Prostate gland (tissue), 2 donors: ENCODE results near the gene STK36. TPM values are rescaled to one million over a fixed set of nuclear protein-coding genes. Genes with fewer than 3 reads are reported as not detected.
A peak's percentile ranks its signal among the peaks of the same experiment; 100 is the strongest.

Source experiments
- DNase-seq: peaks from one replicate; pipeline ENCODE4 v3.0.0-alpha.2; 2019; ENCODE audit warnings: low spot score
- H3K27ac ChIP-seq, 2 donors: fragments of 200-600 bp; sonication (generic); 2 replicates each; pipeline ENCODE4 v1.5.1; 2017 to 2019
- H3K27me3 ChIP-seq: fragments of 200-600 bp; sonication (generic); replicated peaks from 2 replicates; pipeline ENCODE4 v1.5.1; 2019; ENCODE audit not compliant: insufficient read depth
- H3K36me3 ChIP-seq, 2 donors: fragments of 200-600 bp; sonication (generic); 1 replicate in 1 of 2; 2 replicates in 1 of 2; pipeline versions ENCODE4 v1.5.1 to v1.8.1; 2017 to 2019
- H3K4me1 ChIP-seq: fragments of 200-600 bp; sonication (generic); replicated peaks from 2 replicates; pipeline ENCODE4 v1.5.1; 2019
- H3K4me3 ChIP-seq, 2 donors: fragments of 200-600 bp; sonication (generic); 2 replicates each; pipeline ENCODE4 v1.5.1; 2017 to 2019
- H3K9me3 ChIP-seq: fragments of 200-600 bp; sonication (generic); 2 replicates; pipeline ENCODE4 v1.5.1; 2017
- CTCF ChIP-seq, 4 experiments: fragments of 200-600 bp in 2 of 4; fragments of 450-650 bp in 2 of 4; sonication (generic) in 2 of 4; IDR thresholded peaks; 1 replicate in 3 of 4; 2 replicates in 1 of 4; pipeline ENCODE4 v1.5.1; 2016 to 2019; ENCODE audit warnings: antibody characterized with exemption in 4 of 4, mild to moderate bottlenecking in 2 of 4, moderate library complexity in 2 of 4
- POLR2A ChIP-seq: fragments of 450-650 bp; IDR thresholded peaks from one replicate; pipeline ENCODE4 v1.6.1; 2016; ENCODE audit warnings: antibody characterized with exemption, mild to moderate bottlenecking
- POLR2AphosphoS5 ChIP-seq: sonication (generic); formaldehyde crosslinking; IDR thresholded peaks from one replicate; pipeline ENCODE4 v1.6.1; 2017; ENCODE audit warnings: antibody characterized with exemption
- WGBS: methylation state at CpG from one replicate; pipeline ENCODE4 v1.1.5; 2018; 5-methylcytosine and 5-hydroxymethylcytosine counted together
- intact Hi-C: fragments of 100-400 bp; cut with DNase I; formaldehyde crosslinking; loops from one replicate; pipeline ENCODE4 v1.14.2; 2022
- total RNA-seq, 2 donors: library from RNA; depleted of rRNA; stranded (reverse); fragments of >200 nt; gene quantifications; one replicate each; pipeline ENCODE4 v1.1.0, GENCODE V29; 2016

STK36 gene
- total RNA-seq, 2 donors from 2014 or later = 22.0 to 90.9 TPM

DNA sequence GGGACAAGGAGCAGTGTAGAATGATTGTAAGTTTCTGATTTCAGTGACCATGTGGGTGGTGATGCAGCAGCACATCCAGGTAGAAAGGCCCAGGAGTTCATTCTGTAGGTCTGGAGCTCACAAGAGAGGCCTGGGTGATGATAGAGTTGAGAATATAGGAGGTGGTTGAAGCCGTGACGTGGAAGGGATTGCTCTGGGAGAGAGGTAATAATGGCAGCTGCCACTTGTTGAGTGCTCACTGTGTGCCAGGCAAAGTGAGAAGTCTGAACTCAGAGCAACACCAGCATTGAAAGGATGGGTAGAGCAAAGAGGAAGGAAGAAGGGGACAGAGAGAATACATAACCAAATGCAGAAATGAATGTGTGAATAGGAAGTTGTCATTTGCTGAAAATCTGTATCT lies 42.0 kb downstream of the STK36 start:
- Histone ChIP-seq H3K27ac (no peak overlapping the region), H3K27me3 (no peaks in the 10 kb centered on the region), H3K4me1 (no peaks in the 10 kb centered on the region), H3K9me3 (no peaks in the 10 kb centered on the region), H3K4me3 (no peak overlapping the region), H3K36me3 (no peaks in the 10 kb centered on the region)
- DNase-seq = no peak
- intact Hi-C loops = no loop called here
- TF ChIP-seq CTCF (IDR thresholded peaks at IDR 0.05) = no peak
- TF ChIP-seq POLR2AphosphoS5 = no peak
- no peak for TF ChIP-seq POLR2A
- 87% methylated on average over 2 of the region's 2 CpGs for WGBS

- H3K4me3 ChIP-seq = no peak overlapping the region
- H3K27me3 ChIP-seq = no peaks in the 10 kb centered on the region
- H3K9me3 ChIP-seq = no peaks in the 10 kb centered on the region
- TF ChIP-seq POLR2A (no peak), POLR2AphosphoS5 (no peak), CTCF (IDR thresholded peaks at IDR 0.05) (no peak)
- no peak for DNase-seq
- intact Hi-C loops = no loop called here
- no peak overlapping the region for H3K27ac ChIP-seq
- WGBS = 65% methylated on average over 4 of the region's 4 CpGs
- H3K36me3 ChIP-seq = no peaks in the 10 kb centered on the region
- H3K4me1 ChIP-seq = no peaks in the 10 kb centered on the region
Observed at GRCh38 chr2:218716070-218716469, 44.2 kb downstream of the STK36 start.

DNA sequence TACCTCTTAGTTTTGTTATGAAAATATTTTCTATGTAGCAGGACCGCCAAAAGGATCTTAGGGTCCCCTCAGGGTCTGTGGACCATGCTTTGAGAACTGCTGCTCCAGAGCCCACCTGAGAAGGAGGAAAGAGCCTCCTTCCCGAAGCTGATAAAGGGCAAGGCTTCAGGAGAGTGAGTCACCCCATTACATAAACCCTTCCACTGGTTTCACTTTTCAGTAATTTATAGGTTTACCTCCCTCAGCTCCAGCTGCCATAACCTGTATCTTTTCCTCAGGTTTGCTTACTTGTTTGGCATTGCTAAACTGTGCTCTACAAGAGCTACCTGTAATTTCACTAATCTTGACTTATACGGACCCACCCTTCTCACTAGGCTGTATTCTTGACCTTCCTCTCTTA lies 45.4 kb downstream of the STK36 start:
- DNase-seq = peak; percentile 54
- TF ChIP-seq POLR2AphosphoS5 (peak; percentile 90), CTCF (IDR thresholded peaks at IDR 0.05) (no peak), POLR2A (no peak)
- Histone ChIP-seq H3K36me3 (no peaks in the 10 kb centered on the region), H3K27ac (peak overlapping the region; percentile 62 to 70), H3K4me3 (no peak overlapping the region), H3K9me3 (no peaks in the 10 kb centered on the region), H3K27me3 (no peaks in the 10 kb centered on the region), H3K4me1 (no peaks in the 10 kb centered on the region)
- WGBS = 54% methylated on average over 3 of the region's 3 CpGs
- intact Hi-C loops = no loop called here

GRCh38 chr2:218718058-218718457 lies 46.2 kb downstream of the STK36 start:
- intact Hi-C loops = no loop called here
- H3K36me3 ChIP-seq = no peaks in the 10 kb centered on the region
- H3K4me1 ChIP-seq = no peaks in the 10 kb centered on the region
- no peak overlapping the region for H3K4me3 ChIP-seq
- 99% methylated on average over 7 of the region's 7 CpGs for WGBS
- no peak for DNase-seq
- H3K27me3 ChIP-seq = no peaks in the 10 kb centered on the region
- H3K9me3 ChIP-seq = no peaks in the 10 kb centered on the region
- TF ChIP-seq CTCF (IDR thresholded peaks at IDR 0.05) (no peak), POLR2AphosphoS5 (no peak), POLR2A (no peak)
- peak overlapping the region; percentile 62 to 70 for H3K27ac ChIP-seq

- no peak overlapping the region for H3K4me3 ChIP-seq
- DNase-seq = no peak
- TF ChIP-seq POLR2A (no peak), CTCF (IDR thresholded peaks at IDR 0.05) (no peak), POLR2AphosphoS5 (no peak)
- intact Hi-C loops = no loop called here
- WGBS = 65% methylated on average over 3 of the region's 3 CpGs
- H3K4me1 ChIP-seq = no peaks in the 10 kb centered on the region
- no peak overlapping the region for H3K27ac ChIP-seq
- no peaks in the 10 kb centered on the region for H3K9me3 ChIP-seq
- H3K36me3 ChIP-seq = no peaks in the 10 kb centered on the region
- H3K27me3 ChIP-seq = no peaks in the 10 kb centered on the region
Observed at GRCh38 chr2:218719457-218719856, 47.6 kb downstream of the STK36 start.
